ENCODE results near the gene FASN. TPM values are rescaled to one million over a fixed set of nuclear protein-coding genes. Genes with fewer than 3 reads are reported as not detected.
A peak's percentile ranks its signal among the peaks of the same experiment; 100 is the strongest.

The FASN gene
- total RNA-seq, 4 donors from 2014 or later = 50.4 to 110 (median 76.5) TPM

- peak within 1 kb of the TSS; percentile 60 to 85 (median 74) for H3K4me3 ChIP-seq
- TF ChIP-seq CTCF (IDR thresholded peaks at IDR 0.05) (peak; percentile 72 to 94 (median 92)), POLR2A (IDR thresholded peaks at IDR 0.05) (peak; percentile 92 to 99)
- no peaks in the 10 kb centered on the region for H3K27me3 ChIP-seq
- peaks cover 0 to 18% (median 13%) of the 10 kb centered on the region in 4 donors for H3K4me1 ChIP-seq
- no peaks in the 10 kb centered on the region for H3K9me3 ChIP-seq
- no peaks in the 10 kb centered on the region for H3K36me3 ChIP-seq
- peak within 1 kb of the TSS; percentile 93 to 100 (median 96) for H3K27ac ChIP-seq
- peak; percentile 99 for DNase-seq
These were observed 60.7 kb downstream of the FASN start, which contains the start of gene DCXR for GRCh38 chr17:82037092-82037888. Gene DCXR, minus strand, starts transcription at chr17:82037697. Its CDS starts 15 bp downstream, at chr17:82037682.

- Histone ChIP-seq H3K9me3 (no peaks in the 10 kb centered on the region), H3K4me3 (peak overlapping the region; percentile 60 to 85 (median 74)), H3K36me3 (no peaks in the 10 kb centered on the region), H3K27me3 (no peaks in the 10 kb centered on the region), H3K27ac (peak overlapping the region; percentile 93 to 100 (median 96)), H3K4me1 (peaks cover 0 to 23% (median 16%) of the 10 kb centered on the region in 4 donors)
- no peak for TF ChIP-seq POLR2A (IDR thresholded peaks at IDR 0.05)
- no peak for TF ChIP-seq CTCF (IDR thresholded peaks at IDR 0.05)
- DNase-seq = no peak
These were observed 61.4 kb downstream of the FASN start for GRCh38 chr17:82036634-82037091.

GRCh38 chr17:82035956-82036633 is 61.9 kb downstream of the FASN start:
- Histone ChIP-seq H3K27me3 (no peaks in the 10 kb centered on the region), H3K9me3 (no peaks in the 10 kb centered on the region), H3K4me1 (peaks cover 0 to 23% (median 16%) of the 10 kb centered on the region in 4 donors), H3K4me3 (peak overlapping the region; percentile 60 to 85 (median 74)), H3K36me3 (no peaks in the 10 kb centered on the region), H3K27ac (peak overlapping the region in 2 of 4 donors; percentile 94 to 99)
- TF ChIP-seq POLR2A (IDR thresholded peaks at IDR 0.05) (no peak), CTCF (IDR thresholded peaks at IDR 0.05) (no peak)
- DNase-seq = no peak

- peaks cover 0 to 25% (median 17%) of the 10 kb centered on the region in 4 donors for H3K4me1 ChIP-seq
- no peaks in the 10 kb centered on the region for H3K9me3 ChIP-seq
- H3K27me3 ChIP-seq = no peaks in the 10 kb centered on the region
- TF ChIP-seq CTCF (IDR thresholded peaks at IDR 0.05) (no peak), POLR2A (IDR thresholded peaks at IDR 0.05) (no peak)
- H3K27ac ChIP-seq = no peak overlapping the region
- DNase-seq = no peak
- no peaks in the 10 kb centered on the region for H3K36me3 ChIP-seq
- H3K4me3 ChIP-seq = no peak overlapping the region
These were observed 62.5 kb downstream of the FASN start for GRCh38 chr17:82035488-82035887.

GRCh38 chr17:82034371-82035011 is 63.5 kb downstream of the FASN start:
- DNase-seq = no peak
- Histone ChIP-seq H3K9me3 (no peaks in the 10 kb centered on the region), H3K36me3 (no peaks in the 10 kb centered on the region), H3K4me1 (peaks cover 0 to 32% (median 23%) of the 10 kb centered on the region in 4 donors), H3K4me3 (no peak overlapping the region), H3K27ac (no peak overlapping the region), H3K27me3 (no peaks in the 10 kb centered on the region)
- TF ChIP-seq CTCF (IDR thresholded peaks at IDR 0.05) (no peak), POLR2A (IDR thresholded peaks at IDR 0.05) (no peak)

Measured in Peyer's patch (tissue), 4 donors.